HG02588 (cell line): ENCODE data around the gene HSD17B4.
"Not testable (repeated sequence)": the region's sequence is repeated elsewhere in the genome, so short reads cannot be mapped to it uniquely, and the experiment has no call there.

Source experiments
- ATAC-seq: cut with Tn5 transposase; IDR thresholded peaks from one replicate; pipeline ENCODE4 v1.9.1; 2021; ENCODE audit warnings: mild to moderate bottlenecking, moderate library complexity; ENCODE audit not compliant: unreplicated experiment

HSD17B4 gene

DNA sequence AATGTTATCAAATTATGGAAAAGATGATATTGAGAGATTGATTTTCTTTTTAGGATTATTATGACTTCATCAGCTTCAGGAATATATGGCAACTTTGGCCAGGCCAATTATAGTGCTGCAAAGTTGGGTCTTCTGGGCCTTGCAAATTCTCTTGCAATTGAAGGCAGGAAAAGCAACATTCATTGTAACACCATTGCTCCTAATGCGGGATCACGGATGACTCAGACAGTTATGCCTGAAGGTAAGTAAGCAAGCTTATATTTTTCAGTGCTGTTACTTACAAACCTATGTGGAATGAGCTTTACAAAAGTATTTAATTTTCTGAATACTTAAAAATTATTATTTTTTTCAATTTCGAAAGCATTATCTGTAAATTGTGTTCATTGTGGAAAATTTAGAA, 26.5 kb downstream of the HSD17B4 start:
- no peak for ATAC-seq

DNA sequence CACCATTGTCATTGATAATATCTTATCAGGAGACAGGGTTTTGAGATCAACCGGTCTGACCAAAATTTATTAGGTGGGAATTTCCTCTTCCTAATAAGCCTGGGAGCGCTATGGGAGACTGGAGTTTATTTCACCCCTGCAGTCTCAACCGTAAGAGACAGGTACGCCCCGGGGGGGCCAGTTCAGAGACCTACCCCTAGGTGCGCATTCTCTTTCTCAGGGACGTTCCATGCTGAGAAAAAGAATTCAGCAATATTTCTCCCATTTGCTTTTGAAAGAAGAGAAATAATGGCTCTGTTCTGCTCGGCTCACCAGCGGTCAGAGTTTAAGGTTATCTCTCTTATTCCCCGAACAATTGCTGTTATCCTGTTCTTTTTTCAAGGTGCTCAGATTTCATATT, 28.3 kb downstream of the HSD17B4 start:
- ATAC-seq: not testable (repeated sequence)

DNA sequence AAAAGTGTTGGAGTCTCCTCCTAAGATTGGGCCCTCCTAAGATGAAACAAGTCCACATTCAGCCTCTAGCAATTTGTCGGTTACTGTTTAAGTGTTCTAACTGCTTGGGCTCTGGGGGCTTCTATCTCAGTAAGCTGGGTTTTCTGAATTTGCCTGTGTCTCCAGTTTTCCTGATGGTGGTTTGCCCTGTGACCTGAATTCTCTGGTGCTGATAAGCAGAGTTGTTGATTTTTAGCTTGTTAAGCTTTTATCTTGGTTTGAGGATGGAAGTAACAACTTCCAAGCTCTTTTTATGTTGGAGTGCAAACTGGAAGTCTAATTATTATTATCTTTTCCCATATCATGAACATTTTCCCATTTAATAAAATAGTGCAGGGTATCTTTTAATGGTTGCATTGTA, 30.9 kb downstream of the HSD17B4 start:
- no peak for ATAC-seq

DNA sequence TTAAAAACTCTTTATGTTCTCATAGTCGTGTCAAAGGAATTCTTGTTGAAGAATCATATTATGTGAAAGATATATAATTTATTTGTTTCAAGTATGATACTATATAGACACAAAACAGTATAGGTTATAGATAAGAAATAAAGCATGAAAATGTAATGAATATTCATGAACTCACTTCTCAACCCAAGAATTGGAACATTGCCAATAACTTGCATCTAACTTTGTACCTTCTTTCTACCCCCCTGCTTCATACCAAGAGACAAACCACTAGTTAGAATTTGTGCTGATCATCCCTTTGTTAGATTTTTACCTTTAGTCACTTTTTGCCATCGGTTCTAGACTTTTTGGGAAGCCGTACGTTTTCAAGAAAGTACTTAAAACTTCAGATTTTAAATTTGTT, 32.6 kb downstream of the HSD17B4 start:
- no peak for ATAC-seq

DNA sequence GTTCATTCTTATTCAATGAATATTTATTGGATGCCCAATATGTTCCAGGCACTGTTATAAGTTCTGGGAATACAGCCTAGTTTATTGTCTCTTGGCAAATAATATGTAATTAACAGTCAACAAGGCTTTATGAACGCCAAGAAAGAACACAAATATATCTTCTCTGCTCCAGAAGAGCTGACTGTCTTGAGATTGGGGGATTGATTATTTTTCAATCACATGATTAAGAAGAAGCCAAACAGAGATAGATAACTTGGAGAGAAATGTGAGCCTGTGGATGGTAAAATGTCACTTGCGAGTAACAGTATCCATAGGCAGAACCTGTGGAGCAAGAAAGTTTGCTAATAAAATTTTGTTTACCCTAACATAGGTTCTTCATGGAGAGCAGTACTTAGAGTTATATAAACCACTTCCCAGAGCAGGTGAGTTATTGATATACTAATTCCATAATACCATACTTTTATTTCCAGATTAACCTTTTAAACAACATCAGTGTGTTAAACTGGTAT, 49.4 kb downstream of the HSD17B4 start:
- ATAC-seq: no peak

DNA sequence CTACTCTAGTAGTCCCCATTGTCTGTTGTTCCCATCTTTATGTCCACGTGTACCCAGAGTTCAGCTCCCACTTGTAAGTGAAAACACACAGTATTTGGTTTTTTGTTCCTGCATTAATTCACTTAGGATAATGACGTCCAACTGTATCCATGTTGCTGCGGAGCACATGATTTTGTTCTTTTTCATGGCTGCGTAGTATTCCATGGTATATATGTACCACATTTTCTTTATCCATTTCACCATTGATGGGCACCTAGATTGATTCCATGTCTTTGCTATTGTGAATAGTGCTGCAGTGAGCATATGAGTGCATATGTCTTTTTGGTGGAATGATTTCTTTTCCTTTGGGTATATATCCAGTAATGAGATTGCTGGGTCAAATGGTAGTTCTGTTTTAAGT, 51.6 kb downstream of the HSD17B4 start:
- ATAC-seq: not testable (repeated sequence)

DNA sequence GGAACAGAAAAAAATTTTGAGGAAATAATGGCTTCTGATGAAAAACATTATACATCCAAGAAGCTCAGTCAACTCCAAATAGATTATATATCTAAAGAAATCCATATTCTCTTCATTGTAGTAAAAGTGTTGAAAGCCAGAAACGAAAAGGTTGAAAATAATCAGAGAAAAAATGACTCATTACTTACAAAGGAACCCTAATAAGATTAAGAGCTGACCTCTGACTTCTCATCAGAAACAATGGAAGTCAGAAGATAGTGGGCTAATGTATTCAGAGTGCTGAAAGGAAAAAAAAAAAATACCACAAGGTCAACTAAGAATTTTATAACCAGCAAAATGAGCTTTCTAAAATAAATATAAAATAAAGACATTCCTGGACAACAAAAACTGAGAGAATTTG, 60.0 kb downstream of the HSD17B4 start:
- ATAC-seq: no peak

DNA sequence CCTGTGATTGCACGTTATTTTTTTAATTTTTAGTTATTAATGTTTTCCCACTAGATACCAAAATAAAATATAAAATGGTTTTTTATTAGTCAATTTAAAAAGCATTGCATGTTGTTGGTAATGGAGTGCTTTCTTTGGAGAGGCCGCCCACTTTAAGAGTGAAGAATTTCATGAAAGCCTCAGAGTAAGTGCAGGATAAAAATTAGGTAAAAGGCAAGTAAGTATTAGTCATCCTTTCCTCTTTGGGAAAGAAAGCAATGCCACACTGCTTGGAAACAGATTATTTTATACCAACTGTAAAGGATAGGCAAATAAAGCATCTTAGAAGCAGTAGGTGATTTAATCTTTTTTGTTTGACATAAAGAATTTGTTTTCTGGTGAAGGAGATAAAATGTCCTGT, 62.9 kb downstream of the HSD17B4 start:
- ATAC-seq: no peak

DNA sequence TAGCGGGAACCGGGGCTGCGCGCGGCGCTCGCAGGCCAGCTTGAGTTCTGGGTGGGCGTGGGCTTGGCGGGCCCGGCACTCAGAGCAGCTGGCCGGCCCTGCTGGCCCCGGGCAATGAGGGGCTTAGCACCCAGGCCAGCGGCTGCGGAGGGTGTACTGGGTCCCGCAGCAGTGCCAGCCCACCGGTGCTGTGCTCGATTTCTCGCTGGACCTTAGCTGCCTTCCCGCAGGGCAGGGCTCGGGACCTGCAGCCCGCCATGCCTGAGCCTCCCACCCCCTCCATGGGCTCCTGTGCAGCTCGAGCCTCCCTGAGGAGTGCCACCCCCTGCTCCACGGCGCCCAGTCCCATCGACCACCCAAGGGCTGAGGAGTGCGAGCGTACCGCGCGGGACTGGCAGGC, 64.8 kb downstream of the HSD17B4 start:
- not testable (repeated sequence) for ATAC-seq

DNA sequence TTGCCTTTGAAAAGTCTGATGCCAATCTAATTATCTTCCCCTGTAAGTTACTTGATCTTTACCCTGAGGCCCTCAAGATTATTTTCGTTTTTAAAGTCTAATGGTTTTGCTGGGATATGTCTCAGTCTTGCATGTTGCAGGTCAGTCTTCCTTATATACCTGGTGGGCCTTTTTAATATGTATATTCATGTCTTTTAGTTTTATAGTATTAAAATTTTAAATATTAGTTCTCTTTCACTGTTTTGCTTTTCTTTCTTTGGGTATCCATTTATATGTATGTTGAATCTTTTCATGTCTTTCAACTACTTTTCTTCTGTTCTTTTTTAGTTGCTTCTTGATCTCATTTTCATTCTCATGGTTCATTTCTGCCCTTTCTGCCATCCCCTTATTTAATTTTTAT, 68.9 kb downstream of the HSD17B4 start:
- no peak for ATAC-seq

DNA sequence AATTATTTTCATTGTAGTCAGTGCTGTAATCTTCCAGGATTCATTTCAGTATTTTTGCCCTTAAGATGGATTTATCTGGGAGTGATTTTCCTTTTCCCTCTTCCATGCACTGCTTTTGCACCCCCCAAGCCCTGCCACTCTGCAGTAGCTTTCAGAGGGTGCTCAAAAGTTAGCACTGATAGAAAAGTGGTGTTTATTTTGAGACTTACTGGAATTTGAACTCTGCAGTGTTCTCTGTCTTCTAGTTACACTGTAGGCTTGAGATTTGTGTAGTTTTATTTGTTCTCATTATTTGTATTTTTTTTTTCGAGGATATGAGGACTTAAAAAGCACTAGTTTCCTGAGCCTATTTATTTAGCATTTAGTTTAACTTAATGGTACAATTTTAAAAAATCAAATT, 70.5 kb downstream of the HSD17B4 start:
- ATAC-seq: no peak

DNA sequence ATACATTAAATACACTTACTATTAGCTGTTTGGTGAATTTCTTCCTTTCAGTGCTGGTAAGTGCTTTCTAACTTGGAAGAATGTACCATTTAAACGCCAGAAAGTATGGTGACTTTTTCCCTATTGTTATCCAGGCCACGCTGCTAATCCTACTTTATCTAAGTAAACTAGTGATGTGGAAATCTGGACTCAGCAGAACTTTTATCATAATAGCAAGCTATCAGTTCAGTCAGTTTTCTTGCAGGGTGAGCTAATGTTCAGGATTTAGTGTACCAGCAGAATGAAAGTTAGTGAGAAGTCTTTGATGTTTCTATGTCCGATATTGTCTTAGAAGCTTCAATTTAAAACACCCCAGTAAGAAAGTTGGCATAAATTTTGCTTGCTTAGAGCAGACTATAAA, 72.2 kb downstream of the HSD17B4 start:
- ATAC-seq: no peak

DNA sequence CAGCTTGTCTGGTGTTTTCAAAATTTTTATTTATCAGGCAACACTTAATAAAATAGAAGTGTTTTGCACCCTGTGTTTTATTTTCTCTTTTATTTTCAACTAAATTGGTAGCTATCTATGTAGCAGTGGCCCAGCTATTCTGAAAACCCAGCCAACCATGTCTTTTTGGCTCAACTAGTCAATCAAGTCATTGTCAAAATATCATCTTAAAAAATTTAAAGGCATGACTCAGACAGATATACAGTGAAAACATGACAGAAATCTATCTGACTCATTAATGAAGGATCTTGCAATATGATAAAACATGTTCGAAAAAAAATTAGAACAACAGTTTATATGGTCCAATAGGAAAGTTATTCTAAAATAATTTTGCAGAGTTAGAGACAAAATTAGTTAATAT, 75.1 kb downstream of the HSD17B4 start:
- no peak for ATAC-seq

DNA sequence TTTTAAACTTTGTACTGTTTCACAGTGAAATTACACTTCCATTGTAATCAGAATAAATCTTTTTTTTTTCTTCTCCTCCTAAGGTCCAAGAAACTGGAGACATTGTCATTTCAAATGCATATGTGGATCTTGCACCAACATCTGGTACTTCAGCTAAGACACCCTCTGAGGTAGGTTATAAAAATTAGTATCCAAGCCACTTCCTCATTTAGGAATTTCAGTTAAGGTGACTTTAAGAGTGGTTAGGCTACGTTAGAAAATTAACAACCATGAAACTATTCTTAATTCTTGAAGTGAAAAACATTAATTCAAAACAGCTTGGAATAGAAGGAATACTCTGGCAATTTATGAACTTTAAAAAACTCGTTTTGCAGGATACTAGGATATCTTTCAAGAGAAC, 77.5 kb downstream of the HSD17B4 start:
- no peak for ATAC-seq

DNA sequence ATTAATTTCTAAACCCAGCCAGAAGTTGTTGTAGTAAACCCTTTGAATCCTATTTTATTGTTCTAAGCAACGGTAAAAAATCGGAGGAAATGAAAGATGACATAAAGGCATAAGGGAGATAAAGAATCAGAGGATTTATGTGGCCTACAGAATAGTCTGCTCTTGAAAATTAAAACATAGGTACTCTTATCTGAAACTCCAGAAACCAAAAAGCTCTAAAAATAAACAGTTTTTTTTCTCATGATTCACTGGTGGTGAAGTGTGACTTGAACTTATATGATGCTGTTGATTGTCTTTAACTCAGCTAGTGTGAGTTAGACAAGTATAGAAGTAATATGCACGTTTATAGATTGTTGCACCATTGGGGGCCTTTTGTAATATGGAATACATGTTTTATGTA, 80.3 kb downstream of the HSD17B4 start:
- ATAC-seq: no peak

DNA sequence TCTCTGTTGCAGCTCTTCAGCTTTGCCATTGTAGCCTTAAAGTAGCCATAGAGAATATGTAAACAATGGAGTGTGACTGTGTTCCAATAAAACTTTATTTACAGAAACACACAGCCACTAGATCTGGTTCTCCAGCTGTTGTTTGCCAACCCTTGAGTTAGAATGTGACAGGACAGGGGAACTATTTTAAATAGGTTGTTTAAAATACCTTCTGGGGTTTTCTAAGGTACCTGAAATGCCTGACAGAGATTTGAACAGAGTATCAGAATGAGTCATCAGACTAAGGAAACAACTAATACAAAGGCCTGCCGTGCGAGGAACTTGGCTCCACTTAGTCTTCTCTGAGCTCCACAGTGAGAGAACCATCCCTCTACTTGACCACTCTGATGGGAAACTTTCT, 85.4 kb downstream of the HSD17B4 start:
- ATAC-seq: peak; percentile 99

DNA sequence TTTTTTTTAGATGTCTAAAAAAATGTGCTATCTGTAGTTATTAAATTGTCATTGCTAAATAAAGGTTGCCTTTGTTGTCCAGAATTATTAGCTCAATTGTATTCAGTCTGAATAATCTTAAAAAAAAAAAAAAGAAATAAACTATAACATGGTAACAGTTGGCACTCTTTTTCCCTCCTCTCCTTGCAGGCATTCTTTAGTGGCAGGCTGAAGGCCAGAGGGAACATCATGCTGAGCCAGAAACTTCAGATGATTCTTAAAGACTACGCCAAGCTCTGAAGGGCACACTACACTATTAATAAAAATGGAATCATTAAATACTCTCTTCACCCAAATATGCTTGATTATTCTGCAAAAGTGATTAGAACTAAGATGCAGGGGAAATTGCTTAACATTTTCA, 89.4 kb downstream of the HSD17B4 start:
- ATAC-seq: no peak

DNA sequence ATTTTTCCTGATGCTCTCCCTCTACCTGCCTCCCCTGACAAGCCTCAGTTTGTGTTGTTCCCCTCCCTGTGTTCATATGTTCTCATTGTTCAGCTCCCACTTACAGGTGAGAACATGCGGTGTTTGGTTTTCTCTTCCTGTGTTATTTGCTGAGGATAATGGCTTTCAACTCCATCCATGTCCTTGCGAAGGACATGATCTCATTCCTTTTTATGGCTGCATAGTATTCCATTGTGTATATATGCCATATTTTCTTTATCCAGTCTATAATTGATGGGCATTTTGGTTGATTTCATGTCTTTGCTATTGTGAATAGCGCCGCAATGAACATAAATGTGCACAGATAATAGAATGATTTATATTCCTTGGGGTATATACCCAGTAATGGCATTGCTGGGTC, 99.5 kb downstream of the HSD17B4 start:
- no peak for ATAC-seq

DNA sequence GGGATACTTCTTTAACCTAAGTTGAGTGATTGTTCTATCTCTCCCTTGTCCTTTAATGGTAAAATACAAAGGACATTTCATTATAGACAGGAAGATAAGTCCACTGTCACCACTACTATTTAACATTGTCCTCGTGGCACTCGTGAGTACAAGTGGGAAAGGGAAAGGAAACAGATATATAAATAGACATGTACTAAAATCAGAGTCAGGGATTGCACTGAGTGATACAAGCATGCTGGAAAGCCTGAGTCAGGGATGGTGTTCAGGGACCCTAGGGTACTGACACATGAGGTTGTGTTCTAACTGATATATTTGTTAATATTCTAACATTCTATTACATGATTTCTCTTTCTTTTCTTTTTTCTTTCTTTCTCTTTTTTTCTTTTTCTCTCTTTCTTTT, 102.3 kb downstream of the HSD17B4 start:
- ATAC-seq: no peak

DNA sequence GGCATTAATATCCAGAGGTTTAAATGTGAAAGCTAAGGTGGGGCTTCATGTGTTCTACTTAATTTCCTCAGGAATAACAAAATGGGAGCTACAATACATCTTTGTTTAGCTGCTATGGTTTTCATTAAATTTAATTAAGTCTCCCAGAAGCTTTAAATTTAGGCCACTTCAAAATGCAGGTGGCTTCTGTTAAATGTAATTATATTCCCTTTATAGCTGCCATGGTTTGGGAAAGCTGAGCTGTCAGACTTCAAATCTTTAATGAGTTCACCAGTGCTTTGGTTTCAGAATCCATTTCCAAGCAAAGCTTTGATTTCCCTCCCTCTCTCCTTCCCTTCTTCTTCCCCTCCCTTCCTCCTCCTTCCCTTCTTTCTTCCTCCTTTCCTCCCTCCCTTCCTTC, 118.6 kb downstream of the HSD17B4 start:
- ATAC-seq: no peak

DNA sequence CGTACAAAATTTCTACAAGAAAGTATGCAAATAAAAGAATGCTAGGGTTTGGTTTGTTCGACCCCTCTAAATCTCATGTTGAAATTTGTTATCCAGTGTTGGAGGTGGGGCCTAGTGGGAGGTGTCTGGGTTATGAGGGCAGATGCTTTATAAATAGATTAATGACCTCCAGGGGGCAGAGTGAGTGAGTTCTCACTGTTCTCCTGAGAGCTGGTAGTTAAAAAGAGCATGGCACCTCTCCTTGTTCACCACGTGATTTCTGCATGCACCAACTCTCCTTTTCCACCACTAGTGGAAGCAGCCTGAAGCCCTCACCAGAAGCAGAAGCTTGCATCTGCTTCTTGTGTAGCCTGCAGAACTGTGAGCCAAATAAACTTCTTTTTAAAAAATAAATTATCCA, 126.6 kb downstream of the HSD17B4 start:
- peak; percentile 47 for ATAC-seq

DNA sequence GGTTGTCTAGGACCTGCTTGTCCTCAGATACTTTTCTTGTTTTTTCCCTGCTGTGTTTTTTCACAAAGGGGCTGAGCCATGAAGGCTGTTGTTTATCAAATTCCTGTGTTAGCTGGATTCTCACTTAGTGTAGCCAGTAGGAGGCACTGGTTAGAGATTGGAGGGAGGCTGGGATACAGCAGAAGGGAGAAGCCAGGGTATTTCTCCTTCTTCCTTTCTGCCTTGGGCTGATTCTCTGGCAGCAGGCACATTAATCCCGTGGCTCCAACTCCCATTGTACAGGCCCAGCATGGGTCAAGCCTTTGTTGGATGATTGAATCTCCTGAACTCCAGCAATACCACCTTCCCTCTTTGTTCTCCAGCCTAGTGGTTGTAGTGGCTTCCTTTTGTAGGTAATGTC, 130.7 kb downstream of the HSD17B4 start:
- no peak for ATAC-seq

DNA sequence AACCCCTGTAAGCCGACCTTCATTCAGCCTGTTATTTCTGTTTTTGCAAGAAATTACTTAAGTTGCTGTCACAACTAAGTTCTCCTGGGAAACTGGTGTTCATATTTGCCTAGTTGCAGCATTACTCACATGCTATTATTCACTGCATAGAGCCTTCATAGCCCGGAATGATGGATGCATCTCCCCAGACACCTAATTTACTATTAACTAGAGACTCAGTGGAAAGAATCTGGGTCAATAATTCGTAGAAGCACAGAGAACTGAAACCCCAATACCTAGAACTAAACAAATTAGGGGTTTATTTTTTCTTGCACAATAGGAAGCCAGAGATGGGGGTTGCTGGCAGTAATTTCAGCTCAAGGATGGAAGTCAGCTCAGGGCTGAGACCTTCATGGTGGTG, 131.4 kb downstream of the HSD17B4 start:
- ATAC-seq: peak; percentile 92
